Cerebellar nuclear complex (tissue), 1 donor: Measurements from ENCODE around the gene ABCD3.

Experiments used
- DNase-seq, 2 experiments: peaks; one replicate each; lab custom pipeline; 2025; lab: John Stamatoyannopoulos, UW

Gene ABCD3

DNA sequence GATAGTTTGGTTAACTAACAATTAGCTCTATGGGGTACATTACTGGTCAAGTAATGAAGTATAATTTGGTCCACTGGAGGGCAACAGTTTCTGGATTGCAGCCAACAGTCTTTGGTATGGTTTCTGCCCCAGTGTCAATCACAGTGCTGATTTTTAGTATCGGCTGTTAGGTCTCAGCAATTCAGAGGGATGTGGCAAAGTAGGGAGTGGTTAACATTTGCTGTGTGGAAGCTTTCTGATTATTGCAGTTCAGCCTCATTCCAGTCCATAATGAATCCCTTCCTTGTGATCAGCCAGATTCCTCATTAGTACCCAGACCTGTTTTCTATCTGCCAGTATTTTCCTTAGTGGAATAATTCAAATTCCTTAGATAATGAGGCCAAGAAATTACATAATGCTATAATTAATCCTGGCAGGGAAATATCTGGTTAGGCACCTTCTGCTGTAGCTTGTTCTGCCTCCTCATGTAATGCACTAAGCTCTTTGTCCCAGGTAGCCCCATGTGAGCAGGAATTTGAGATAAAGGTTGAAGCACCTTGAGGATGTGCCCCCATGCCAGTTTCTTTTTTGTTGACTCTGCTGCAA lies 109.3 kb downstream of the ABCD3 start:
- DNase-seq = no peak

DNA sequence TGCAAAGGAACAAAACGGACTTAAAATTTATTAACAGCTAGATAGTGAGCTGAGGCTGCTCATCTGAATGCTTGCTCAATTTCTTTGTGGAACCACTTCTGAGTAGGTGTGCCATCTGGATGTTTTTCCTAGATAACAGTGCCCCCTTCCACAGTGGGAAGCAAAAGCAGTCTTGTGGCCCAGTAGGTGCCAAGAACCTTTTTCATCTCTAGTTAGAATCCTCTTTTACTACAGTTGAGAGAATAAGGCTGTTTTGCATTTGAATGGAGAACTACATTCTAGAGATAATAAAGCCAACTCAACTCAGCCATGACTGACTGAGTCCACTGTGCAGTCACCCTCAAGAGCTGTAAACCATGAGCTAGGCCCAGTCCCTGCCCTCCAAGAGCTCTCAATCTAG lies 110.1 kb downstream of the ABCD3 start:
- no peak for DNase-seq

DNA sequence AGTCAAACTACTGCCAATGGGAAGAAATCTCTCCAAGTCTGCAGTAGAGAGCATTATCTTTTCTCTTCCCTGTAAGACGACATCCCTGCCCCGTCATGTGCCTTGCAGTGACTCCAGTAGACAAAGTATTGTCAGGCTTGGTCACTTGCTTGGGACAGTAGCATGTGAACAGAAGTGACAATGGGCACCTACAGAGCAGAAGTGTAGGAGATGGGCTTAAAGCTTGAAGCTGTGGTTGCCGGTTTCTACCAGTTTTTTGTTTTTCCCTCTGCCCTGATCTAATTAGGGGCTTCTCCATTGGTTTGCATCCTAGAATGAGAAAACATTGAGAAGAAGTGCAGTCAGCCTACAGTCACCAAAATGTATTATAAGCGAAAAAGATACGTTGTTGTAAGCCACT lies 110.6 kb downstream of the ABCD3 start:
- no peak for DNase-seq

DNA sequence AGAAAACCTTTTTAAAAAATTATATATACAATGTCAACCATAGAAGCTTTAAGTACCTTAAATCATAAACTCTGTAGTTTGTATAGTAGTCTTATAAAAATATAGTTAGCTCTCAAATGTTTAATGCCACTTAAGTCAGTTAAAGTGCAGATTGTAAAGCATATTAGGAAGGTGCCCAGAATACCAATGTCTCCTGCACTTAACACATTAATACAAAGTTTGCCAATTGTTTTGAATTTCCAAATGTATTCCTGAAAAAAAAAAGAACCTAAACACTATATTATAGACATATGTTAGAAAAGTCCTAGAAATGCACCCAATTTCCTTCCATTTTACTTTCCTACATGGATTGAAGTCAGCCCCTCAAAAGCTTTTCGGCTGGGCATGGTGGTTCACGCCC lies 111.2 kb downstream of the ABCD3 start:
- no peak for DNase-seq

DNA sequence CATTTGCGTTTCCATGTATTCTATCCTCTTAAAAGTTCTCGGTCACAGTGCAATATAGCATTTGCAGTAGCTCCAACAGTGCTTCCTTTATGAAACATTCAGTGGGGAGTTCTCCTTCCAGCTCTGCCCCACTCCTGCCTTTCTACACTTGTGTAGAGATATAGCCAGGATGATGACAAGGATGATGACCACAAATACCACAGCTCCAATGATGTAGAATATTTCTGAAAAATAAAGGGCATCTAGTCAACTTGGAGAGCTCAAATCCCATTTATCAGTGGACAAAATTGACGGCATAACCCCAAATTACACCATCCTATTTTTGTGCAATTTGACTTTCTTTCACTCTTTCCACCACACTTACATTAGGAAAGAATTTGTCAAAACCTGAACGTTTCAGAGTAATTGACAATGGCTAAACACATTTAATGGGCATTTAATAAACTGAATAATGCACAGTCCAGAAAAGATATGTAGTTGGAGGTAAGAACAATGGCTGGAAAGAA lies 112.2 kb downstream of the ABCD3 start:
- no peak for DNase-seq

DNA sequence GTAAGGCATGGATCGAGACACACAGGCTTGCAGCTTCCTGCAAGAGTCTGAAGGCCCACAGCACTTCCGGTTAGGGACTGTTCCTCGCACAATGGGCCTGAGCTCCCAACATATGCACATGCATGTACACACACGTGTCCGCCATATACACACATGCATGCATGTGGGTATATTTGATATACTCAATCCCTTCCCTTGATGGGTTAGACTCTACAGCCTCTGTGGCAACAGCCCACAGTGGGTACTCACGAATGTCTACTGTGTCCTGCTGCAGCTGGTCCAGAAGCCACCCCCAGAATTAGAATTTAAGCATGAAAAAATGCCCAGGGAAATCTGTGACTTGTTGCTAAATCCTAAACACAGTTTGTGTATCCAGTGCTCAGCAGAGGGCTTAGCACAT lies 113.5 kb downstream of the ABCD3 start:
- no peak for DNase-seq

DNA sequence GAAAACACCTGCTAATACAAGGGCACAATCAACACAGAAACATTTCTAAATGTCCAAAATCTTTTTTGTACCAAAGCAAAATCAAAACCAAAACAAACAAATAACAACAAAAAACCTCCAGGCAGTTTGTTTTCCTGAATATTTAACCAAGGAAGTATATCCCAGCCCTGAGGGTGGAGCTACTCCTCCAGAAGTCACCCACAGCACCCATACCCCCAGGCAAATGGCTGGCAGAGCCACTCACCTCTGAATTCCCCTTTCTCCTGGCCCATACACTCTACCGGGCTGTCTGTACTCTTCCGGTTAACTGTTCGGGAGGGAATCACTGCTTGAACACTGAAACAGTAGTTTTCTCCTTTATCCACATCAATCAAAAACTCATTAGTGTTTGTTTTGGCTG lies 113.9 kb downstream of the ABCD3 start:
- no peak for DNase-seq

DNA sequence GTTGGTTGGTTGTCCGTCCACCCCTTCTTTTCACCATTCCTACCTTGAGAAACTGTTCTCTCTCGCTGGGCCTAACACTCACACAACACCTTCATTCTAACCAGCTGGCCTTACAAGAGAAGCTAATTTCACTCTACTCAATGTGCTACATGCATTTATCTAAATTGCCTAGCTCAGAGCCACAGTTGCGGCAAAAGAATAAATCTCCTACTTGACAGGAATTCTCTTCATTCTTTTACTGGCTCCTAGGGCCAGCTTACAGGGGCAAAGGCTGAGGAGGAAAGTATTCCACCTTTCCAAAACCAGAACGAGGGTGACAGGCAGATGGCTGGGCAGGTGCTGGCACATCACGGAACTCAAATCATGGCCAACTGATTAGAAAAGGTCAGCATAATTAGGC lies 116.9 kb downstream of the ABCD3 start:
- DNase-seq = no peak

DNA sequence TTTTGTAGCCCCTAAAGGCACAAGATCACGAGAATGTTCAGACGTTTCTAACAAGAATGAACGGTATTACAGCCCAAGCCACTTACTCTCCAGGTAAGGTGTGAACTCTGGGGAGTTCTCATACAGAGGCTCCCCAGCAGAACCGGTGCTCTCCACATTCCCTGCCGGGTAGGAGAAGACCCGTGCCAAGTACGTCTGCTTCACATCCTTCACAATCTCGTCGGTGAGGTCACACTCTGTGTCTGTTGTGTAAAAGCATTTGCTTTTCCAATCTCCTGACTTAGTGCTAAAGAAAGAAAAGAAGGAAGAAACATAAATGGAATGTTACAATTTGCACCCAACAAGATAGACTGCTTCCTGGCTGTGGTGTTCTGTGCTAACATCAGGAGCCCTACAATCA lies 117.7 kb downstream of the ABCD3 start:
- DNase-seq = no peak

DNA sequence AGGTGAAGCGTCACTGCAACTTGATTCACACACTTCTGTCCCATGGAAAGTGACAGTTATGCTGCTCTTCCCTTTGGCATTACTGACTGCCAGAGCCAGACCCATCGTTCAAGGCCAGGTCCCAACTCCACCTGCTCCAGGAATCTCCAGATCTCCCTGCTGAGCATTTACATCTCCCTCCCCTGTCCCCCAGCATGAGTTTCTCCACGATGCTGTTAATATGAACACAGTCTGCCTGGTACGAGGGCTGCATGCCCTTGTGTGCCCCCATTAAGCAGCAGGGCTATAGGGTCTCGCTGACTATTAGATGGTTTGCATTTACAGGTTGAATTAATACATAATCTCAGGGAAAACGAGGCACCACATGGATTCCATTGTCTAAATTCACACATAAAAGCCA lies 119.1 kb downstream of the ABCD3 start:
- no peak for DNase-seq

DNA sequence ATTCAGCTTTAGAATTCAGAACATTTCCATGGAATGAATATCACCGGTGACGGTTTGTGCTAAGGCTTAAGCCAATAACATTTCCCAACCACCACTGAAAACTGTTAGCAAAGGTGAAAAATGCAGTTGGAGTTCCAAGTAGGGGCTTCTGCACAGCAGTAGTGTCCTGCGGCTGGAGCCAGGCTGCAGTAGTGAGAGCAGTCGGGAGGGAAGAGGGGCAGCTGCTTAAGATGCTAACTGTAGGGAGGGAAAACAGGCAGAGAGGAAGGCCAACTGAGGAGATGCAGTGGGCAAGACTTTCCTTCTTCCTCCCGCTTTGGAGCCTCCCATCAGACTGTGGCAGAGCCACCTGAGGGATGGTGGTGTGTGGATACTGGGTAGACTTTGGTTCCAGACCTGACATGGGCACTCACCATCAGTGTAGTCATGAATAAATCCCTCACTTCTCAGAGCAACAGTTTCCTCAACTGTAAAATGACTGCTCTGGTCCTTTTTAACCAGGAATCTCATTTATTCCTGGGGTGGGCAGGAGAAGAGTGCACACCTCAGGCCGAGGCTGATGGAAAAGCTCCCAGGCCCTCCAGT lies 120.1 kb downstream of the ABCD3 start:
- no peak for DNase-seq

DNA sequence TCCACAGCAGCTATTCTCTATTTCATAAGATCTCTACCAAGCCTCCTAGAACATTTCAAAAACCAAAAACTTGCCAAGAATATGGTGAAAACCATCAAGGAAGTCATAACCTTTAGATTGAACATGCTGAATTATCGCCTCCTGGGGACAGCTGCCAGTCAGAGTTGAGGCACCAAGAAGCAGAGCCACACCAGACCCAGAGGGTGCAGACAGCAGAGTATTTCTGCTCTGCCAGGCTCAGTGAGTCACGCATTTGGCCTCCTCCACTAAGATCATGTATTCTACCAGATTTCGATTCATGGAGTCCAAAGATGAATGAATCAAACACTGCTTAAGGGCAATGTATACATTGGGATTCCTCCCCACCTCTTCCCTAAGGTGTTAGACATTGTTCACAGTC lies 121.3 kb downstream of the ABCD3 start:
- no peak for DNase-seq

DNA sequence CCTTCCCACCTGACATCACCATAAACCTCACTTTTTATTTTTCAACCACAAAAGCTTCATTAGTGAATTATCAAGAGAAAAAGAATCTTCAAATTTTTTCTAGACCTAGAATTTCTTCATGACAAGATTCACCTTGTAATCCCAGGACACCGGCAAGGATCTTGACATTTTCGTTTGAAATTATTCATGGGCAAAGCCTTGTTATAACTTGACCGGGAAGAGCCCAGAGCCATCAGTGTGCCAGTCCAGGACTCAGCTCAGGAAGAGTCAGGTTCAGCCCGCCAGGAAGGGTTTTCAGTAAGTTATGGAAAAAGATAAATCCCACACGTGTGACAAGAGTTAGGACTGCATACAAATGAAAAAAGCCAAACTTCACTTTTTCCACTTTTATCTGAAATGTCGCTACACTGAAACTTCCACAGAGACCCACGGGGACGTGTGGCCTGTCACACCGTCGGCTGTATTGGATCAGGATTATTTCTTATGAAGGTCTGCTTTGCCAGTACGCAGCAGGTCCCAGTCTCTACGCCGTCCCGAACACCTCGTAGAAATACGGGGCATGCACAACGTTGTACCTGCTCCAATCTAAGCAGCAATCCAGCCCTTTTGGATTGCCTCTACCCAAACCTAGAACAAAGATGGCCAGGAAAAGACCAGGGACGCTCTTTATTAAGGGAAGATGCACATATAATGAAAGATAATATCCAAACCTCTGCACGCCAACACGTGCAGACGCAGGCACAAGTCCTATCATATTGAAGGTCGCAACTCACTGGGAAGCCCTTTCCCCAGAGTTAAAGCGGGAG lies 122.5 kb downstream of the ABCD3 start:
- DNase-seq = no peak

DNA sequence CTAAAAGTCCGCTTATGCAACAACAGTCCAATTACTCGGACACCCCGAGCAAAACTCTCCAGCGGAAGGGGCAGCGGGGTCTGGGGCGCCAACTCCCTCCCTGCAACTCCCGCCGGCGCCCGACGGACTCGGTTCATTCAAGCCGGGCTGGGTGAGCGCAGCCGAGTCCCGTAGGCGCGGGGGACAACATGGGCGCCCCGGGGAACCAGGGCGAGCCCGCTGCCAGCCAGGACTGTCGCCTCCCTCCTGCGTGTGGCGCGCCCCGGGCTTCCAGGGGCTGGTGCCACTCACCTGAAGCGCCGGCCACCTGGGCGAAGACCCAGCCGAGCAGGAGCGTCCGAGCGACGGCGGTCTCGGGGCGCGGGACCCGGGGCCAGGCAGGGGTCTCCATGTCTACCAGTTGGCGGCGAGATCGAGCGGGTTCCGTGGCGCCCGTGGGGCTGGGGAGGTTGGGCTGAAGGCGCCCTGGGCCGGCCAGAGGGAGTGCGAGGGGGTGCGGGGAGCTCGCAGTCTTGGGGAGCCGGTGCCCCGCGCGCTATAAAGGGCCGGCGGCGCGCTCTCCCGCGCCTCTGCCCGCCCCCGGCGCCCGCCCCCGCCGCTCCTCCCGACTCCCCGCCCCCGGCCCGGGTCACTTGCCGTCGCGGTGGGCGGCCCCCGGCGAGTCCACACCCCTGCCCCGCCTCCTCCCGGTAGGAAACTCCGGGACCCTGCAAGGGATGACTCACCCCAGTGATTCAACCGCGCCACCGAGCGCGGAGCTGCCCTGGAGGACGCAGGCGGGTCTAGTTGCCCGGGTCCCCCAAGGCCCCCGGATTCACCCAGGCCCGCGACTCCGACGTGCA lies 123.3 kb downstream of the ABCD3 start, which contains the start of gene F3:
TSS of gene F3 (minus strand) at position 514 of the 842 bp plus-strand sequence. CDS start at position 391, 123 bp downstream.
- no peak for DNase-seq

DNA sequence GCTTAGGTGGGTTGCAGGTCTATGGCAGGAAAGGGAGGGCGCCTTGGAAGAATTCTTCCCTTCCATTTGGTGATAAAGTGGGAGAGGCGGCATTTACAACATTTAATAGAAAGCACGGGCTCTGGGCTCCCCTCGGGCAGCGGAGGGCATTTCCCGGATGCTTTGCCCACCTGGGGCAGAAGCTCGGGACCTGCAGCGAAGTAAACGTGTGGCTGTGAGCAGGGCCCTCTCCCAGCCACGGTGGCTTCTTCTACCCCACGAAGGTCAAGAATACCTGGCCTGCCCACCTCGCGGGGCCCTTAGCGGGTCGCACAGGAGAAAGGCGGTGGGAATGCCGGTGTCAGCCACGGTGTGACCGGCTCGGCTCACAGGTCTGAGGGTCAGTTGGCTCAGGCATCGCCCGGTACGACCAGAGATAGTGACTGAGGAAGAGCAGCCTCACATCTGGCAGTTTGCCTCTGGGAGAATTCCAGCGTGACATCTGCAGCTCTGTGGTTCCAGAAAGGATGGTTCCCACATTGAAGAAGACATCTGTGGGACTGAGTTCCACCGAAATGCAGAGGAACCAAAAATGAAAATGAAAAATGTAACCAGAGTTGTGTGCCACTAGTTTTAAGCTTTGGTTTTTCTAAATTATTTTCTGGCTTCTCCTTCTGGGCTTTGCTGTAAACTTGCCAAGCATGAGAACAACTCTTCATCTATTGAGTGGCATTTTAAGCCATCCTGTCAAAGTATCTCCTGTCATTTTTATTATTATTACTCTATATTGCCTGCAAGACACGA lies 124.1 kb downstream of the ABCD3 start:
- no peak for DNase-seq

DNA sequence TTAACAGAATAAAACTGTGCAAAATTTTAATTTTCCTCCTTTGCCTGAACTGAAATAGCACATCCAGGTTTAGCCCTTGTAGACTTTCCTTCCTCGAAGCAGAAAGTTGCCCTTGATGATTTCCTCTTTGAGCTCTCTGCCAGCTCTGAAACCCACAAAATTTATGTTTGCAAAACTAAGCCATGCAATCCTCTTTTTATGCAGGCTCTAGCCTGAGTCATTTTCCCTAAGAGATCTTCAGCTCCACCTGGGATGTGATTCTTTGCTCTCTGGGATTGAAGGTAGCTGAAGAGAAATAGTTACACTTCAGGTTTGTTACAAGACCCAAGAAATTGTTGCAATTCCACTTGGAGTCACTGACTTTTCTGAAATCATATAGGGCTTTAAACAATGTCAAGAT lies 124.8 kb downstream of the ABCD3 start:
- no peak for DNase-seq

DNA sequence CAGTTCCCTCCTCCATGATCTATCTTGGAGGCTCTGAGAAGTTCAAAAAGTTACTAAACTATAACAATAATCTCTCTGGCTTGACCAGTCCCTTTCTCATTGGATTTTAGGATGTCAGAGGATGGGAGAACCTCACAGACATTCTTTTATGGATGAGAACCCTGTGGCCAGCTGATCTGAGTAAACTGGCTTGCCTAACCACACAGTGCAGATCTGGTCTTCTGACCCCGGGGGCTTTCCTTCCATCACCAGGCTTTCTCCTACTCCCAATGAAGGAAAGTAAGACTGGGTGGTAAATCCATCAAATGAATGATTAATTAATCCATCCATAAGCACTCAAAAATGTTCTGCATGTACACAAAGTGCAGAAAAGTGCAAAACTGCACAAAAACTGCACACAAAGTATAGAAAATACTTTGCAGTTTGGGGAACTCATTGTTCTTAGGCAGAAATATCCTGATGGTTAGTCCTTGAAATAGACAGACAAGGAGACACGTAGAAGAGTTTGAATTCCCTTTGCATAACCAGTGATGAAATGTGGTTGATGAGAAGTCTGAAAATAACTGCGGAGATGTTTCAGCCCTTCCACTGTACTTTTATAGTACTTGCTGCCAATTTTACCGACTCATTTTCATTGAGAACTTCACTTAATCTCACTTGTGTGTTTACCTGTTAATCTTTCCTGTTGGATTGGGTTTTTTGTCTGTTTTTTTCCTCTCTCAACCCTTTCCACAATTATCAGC lies 125.9 kb downstream of the ABCD3 start:
- no peak for DNase-seq

DNA sequence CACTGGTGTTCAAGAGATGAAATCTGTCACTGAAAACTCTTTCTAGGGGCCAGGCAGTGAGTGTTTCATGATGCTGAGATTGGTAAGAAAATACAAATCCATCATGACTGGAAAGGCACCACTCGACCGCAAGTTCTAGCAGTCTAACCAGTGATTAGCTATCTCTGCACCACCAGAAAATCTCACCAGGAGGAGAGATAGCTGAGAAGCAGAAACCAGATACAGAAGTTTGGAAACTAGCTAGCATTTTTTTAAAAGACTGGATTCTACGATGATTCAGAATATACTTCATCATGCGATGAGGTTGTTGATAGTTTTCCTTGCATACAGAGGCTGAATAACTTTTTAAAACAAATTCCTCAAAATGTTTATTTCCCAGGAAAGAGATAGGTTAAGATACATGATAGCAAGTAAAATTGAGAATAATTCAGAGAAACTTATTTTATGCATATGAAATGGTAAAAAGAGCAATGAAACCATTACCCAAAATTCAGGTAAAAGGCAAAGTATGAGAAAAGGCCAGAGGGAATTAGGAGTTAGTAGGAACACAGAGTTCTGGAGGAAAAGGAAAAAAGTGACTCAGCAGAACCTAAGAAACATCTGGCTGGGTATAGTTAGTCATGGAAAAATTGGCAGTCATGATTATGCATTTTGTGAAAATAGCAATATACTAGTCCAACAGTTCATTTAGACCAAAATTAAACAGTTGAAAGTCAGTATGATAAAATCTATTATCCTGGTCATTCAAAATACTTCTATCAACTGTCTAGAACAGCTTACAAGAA lies 126.7 kb downstream of the ABCD3 start:
- no peak for DNase-seq

DNA sequence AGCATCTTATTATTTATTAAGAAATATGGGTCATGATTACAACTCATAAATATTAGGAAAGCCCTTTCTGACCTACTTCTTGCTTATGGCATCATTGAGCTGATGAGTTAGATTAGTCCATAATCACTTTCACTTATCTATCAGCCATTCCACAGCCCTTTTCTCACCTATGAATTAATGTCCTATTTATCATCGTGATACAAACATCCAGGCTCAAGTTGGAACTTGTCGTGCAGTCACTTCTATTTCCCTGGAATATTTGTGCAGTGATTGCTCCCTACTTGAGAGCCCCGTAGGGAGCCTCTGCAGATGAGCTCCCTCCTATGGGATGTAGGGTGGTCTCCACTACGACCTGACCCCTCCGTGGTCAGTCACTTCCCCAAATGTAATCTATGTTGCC lies 131.5 kb downstream of the ABCD3 start:
- no peak for DNase-seq

DNA sequence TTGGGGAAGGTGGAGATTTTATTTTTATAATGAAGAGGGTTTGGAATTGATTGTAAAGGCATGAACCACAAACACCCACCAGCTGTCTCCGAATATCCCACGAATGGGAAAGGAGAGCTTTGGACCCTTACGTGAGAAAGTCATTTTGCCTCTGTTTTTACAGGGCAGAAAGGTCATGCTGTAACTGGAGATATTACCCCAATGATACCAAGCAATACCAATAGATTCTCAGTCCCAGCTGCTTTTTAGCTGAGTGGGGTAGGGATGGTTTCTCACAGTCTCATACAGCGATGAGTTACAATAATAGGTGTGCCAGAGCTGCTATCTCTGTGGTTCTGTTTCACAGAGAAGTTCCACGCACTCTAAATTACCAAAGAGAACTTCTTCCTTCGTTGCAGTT lies 132.2 kb downstream of the ABCD3 start:
- DNase-seq = no peak
